NCI-H510A treated with DMSO at 0.1 percent for 48 hours (cell line): ENCODE data around the gene ADCY9.

ENCODE experiments used
- DNase-seq: peaks from one replicate; lab custom pipeline; 2025; lab: John Stamatoyannopoulos, UW

The ADCY9 gene

DNA sequence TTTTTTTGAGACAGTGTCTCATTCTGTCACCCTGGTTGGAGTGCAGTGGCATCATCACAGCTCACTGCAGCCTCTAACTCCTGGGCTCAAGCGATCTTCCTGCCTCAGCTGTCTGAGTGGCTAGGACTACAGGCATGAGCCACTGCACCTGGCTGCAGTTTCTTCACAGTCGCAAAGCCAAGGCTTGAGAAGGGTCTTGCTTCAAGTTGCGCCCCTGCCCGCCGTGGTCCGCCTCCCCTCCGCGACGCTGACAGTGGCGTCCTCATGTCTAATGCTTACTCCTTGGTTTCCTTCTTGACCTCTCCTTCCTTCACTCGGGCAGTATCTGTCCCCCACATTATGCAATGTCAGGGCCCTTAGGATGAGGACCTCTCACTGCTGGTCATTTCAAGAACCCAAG, 112.7 kb downstream of the ADCY9 start:
- no peak for DNase-seq

DNA sequence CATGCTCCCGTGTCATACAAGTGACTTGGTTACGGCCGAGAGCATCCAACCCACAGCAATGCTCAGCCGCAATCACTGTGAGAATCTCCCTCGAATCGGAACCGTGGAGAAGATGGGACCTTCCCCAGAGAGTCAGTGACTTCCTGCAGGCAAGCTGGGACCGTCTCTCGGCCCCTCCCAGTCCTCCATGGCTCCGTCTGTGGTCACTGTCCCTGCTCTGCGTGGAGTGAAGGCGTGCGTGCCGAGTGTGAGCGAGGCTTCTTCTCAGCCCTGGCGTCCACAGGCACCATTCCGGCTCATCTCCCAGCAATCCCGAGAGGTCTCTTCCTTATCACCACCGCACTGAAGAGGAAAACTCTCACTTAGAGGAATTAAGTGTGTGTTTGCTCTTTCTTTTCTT, 113.1 kb downstream of the ADCY9 start:
- no peak for DNase-seq

- DNase-seq: no peak
Observed at GRCh38 chr16:4002121-4002520, 114.1 kb downstream of the ADCY9 start.

- no peak for DNase-seq
Observed at GRCh38 chr16:3999479-4000325, 116.5 kb downstream of the ADCY9 start.

DNA sequence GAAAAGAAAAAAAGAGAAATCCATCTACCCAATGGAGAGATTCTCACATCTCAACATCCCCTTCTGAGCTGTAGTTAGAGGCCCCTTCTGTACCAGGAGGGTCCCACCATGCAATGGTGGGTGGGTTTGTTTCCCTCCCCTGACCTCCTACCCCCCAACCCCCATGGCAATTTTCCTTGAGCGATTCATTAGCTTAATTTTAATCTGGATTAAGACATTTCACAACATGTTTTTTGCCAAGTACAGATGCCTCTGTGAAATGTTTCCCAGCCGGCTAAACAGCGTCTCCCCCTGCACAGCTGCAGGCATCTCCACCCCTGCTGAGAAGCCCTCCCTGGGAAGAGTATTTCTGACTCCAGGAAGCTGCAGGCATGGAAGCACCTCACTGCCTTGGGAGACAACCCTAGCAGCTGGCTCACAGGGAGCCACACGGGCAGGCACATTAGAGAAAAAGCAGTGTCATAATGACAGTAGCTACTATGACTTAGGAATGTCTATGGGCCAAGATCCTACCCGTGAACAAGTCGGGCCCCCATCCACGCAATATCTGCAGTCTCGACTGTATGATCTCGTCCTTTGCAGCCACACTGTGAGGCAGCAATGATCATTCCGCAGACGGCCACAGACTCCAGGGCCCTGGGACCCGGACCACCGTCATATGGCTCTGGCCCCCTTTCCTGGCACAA, 117.3 kb downstream of the ADCY9 start:
- no peak for DNase-seq

DNA sequence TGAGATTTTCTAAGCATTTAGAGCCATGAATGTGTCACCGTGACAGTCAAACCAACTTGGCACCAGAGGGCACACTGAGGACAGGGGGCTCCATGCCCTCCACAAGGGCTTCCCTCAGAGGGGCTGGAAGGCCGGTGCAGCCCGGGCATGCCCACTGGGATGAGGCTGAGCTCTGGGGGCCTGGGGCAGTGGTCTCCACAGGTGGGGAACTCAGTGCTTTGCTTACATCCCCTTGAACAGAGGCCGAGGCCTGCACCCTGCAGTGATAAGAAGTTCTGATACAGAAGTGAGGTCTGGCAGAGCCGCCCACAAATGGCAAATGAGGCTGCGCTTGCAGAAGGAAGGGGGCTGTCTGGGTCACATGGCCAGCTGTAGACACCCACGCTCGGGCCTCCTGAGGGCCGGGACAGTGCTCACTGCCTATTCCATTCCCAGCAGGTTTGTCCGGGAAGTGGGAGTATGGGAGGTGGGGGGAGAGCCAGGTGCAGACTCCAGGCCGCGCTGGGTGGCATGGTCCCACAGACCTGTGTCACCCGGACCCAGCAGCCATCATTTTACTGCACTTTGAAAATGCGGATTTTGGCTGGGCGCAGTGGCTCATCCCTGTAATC, 118.9 kb downstream of the ADCY9 start:
- no peak for DNase-seq

GRCh38 chr16:3995001-3995400, 121.2 kb downstream of the ADCY9 start:
- no peak for DNase-seq

- DNase-seq: no peak
Observed at GRCh38 chr16:3993052-3993785, 123.0 kb downstream of the ADCY9 start.

GRCh38 chr16:3992297-3993051, 123.8 kb downstream of the ADCY9 start:
- DNase-seq: no peak

- DNase-seq: no peak
Observed at GRCh38 chr16:3988824-3989223, 127.4 kb downstream of the ADCY9 start.

DNA sequence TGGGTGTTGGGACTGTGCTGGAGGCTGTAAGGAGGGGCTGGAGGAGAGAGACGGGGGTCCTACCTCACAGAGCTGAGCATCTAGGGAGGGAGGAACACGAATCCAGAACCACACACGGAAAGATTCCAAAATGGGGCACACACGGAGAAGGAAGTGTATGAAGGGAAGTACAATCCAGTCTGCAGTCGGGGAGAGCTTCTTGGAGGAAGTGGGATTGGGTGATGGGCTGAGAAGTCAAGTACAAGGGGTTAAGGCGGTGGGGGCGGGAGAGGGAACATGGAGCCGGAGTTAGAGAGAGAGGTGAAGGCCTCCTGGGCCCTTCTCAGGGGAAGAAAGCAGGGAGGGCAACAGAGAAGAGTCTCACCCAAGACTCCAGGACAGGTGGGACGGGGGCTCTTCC, 128.2 kb downstream of the ADCY9 start:
- DNase-seq: no peak

GRCh38 chr16:3987231-3987630, 129.0 kb downstream of the ADCY9 start:
- no peak for DNase-seq

DNA sequence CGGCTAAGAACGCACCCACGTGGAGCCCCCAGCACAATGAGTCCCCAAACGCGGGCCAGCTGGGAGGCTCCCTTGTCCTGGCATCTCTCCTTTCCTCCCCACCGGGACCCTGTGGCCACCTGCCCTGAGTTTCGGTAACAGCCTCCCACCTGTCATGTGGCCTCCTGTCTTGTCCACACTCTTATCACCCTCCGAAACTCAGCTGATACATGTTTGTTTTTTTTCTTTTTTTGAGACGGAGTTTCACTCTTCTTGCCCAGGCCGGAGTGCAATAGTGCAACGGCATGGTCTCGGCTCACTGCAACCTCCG, 130.1 kb downstream of the ADCY9 start:
- no peak for DNase-seq

DNA sequence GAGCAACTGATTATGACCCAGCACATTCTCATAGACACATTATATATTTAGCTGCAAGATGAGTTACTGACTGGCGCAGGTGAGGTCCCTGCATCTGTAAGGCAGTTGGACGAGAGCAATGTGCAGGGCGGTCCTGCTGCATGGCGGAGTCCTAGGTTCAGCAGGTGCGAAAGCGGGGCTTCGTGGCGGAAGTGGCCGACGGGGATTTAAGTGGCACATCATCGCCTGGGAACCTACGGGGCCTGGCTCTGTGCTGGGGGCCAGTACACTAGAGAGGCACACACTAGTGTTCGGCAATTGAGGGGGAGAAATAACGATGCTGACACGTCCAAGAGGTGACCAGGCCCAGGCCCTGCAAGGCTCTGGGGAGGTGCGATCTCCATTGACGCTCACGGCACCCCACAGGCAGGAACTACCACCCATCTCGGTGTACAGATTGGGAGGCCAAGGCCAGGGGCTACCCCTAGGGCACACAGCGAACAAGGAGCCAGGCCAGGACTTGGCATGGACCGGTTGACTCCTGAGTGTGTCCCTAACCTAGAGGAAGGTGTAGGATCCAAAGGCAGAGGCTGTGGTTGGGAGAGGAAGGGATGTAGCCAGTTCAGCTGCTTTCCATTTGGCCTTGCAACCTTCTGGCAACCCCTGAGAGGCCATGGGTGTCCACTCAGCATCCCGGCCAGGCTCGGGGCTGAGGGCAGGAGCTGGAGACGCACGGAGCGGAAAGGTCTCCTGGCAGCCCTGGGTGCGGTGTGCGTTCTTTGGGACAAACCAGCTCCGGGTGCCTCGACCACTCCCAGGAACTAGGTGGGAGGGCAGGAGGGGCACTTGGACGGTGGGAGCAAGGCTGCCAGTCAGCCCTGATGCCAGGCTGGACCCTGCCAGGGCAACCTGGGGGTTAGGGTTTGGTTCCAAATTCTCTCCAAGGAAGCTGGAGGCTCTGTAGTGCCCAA, 131.9 kb downstream of the ADCY9 start:
- DNase-seq: no peak

DNA sequence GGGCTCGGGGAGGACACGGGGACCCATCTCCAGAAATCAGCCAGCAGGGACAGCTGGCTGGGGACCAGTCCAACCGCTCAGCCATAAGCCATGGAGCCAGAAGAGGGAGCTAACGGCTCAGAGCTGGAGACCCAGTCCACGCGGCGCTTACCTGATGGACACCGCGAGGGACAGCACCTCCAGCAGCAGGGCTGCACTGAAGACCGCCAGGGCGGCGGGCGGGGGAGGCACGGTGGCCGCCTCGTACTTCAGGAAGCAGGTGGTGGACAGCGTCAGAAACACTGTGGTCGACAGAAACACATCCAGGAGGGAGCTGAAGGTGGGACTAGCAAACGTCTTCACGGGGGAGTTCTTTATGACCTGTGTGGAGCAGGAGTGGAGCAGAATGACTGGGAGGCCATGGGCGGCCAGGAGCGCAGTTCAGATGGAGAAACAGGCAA, 133.1 kb downstream of the ADCY9 start:
- peak; percentile 50 for DNase-seq

- no peak for DNase-seq
Observed at GRCh38 chr16:3982216-3982615, 134.0 kb downstream of the ADCY9 start.

DNA sequence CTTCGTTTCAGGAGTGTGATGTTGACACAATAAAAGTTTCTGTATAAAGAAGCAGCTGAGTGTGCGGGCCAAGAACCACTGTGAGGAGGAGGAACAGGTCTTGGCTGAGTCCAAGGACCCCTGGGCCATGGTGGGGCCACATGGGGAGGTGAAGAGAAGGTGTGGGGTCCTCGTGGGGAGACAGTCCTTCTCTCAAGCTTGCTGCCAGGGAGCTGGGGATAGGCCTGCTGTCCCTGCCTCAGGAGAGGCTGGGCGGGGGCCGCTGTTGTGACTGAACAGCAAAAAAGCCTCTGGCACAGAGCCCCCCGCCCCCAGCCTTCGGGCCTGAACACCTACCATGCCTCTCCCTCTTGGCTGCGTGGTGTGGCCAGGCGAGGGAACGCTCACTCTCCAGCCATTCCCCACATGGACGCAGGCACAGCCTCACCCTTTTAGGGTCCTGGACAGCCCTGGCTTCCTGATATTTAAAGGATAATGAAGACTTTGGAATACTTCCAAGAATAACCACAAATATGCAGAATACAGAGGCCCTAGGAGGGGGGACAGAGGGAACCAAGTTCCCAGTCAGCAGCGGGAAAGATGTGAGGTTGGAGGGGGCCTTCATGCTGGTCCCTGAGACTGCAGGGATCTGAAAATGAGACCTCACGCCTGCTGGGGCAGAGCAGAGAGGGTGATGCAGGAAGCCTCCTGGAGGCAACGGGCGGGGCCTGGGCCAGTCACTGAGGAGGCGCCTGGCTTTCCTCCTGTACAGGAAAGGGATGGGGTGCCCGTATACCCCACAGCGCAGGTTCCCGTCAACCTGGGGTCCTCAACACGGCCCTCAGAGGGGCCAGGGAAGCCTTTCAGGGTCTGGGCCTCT, 135.8 kb downstream of the ADCY9 start:
- DNase-seq: no peak

DNA sequence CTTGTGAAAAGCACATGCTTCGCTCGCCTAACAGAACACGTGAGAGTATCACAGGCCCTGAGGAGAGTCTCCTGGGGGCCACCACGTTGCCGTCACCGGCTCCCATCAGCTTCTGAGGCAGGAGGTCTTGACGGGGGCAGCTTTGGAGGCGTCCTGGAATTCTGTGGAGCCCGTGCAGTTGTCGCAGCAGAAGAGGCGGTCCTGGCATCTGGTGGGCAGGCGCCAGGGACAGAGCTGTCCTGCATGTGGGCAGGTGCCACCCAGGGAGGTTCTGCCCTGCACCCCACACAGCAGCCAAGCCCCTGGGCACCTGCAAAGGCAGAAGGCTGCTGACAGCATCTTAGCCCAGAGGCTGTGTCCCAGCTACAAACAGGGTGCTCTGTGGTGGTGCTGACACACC, 136.7 kb downstream of the ADCY9 start:
- DNase-seq: no peak

DNA sequence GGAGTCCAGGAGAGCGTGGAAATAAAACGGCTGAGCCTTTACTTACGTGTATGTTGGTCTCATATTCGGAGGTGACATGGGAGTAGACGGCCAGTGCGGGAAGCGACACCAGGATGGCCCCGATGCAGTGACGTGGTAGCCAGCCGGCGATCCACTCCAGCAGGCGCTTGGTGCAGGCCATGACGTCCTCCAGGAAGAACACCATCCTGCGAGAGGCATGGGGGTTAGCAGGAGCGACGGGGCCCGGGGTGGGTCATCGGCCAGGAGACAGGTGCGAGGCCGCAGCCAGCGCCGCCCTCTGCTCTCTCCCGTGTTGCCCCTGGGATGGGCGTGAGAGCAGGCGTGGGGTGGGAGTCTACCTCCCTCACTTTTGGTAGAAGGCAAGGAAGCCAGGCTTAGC, 137.2 kb downstream of the ADCY9 start:
- no peak for DNase-seq

DNA sequence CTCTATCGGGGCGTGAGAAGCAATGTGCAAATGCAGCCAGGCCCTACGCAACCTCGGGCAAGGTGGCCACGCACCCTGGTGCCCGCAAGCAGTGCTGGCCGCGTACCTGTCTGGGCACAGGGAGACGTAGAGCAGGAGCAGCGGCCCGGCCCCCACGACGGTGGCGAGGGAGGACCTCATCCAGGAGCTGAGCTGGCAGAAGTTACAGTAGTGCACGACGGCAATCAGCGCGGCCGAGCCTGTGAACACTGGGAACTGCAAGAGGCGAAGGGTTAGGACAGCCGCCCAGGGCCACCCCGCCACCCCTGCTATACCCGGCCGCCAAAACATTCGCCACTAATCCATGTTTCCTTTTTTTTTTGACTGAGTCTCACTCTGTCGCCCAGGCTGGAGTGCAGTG, 138.9 kb downstream of the ADCY9 start:
- DNase-seq: no peak
